ENCODE measurements around the gene SPTAN1.

Gene SPTAN1

DNA sequence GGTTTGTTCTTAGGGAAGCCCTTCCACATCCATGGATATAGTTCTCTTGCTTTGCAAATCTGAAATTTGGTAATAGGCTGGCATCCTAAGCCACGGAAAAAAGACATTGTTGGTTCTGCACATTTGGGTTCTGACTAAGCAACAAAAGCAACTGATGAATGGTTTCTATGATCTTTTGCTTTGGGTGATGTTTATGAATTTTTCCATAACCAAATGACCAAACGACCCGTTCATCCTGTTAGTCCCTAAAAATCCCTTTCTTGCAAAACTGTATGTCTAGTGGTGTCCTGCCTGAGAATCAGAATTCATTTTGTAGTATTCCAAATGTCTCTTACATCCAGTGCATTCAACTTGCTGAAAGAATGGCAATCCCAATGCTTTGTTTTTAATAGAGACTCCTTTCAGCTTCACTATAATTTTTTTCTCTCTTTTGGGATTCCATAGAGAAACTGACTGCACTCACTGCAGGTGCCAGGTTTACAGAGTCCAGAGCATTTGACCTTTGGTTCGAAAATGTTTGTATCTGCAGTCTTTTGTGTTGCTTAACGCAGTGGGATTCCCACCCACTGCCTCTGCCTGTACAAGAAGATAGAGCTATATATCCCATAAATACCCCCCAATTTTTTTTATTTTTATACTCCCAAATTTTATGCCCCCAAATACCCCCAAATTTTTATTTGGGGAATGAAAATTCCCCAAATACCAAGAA is 4.7 kb downstream of the SPTAN1 start:
- DNase-seq, result no peak
- H3K4me2 ChIP-seq (ENCODE audit: low read depth, low read length), result no peak overlapping the region
- no peaks in the 10 kb centered on the region for H4K20me1 ChIP-seq (ENCODE audit: insufficient read depth, low read length)
- no peak overlapping the region for H3K27ac ChIP-seq (ENCODE audit: low read length)
- H3F3A ChIP-seq (ENCODE audit: insufficient read depth, low read length), result peaks cover 17% of the 10 kb centered on the region
- no peaks in the 10 kb centered on the region for H3K9me3 ChIP-seq (replicated peaks; ENCODE audit: insufficient read depth, low read length)
- H3K36me3 ChIP-seq (replicated peaks; ENCODE audit: insufficient read depth, low read length), result no peaks in the 10 kb centered on the region
- no peak overlapping the region for H3K9ac ChIP-seq (ENCODE audit: low read length)
- no peaks in the 10 kb centered on the region for H3K9me2 ChIP-seq (replicated peaks; ENCODE audit: insufficient read depth, low read length)
- H3K4me3 ChIP-seq (ENCODE audit: low read length), result no peak overlapping the region
- TF ChIP-seq, protein P1, sequence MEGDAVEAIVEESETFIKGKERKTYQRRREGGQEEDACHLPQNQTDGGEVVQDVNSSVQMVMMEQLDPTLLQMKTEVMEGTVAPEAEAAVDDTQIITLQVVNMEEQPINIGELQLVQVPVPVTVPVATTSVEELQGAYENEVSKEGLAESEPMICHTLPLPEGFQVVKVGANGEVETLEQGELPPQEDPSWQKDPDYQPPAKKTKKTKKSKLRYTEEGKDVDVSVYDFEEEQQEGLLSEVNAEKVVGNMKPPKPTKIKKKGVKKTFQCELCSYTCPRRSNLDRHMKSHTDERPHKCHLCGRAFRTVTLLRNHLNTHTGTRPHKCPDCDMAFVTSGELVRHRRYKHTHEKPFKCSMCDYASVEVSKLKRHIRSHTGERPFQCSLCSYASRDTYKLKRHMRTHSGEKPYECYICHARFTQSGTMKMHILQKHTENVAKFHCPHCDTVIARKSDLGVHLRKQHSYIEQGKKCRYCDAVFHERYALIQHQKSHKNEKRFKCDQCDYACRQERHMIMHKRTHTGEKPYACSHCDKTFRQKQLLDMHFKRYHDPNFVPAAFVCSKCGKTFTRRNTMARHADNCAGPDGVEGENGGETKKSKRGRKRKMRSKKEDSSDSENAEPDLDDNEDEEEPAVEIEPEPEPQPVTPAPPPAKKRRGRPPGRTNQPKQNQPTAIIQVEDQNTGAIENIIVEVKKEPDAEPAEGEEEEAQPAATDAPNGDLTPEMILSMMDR (IDR thresholded peaks at IDR 0.05; ENCODE audit: low read length), result no peak
- TF ChIP-seq EZH2 (optimal IDR thresholded peaks at IDR 0.05; ENCODE audit: low read depth, low read length) (no peak), EZH2phosphoT487 (IDR thresholded peaks at IDR 0.05; ENCODE audit: low read length) (no peak)
- peaks cover 33% of the 10 kb centered on the region for H3K4me1 ChIP-seq (ENCODE audit: low read length)
- H2AFZ ChIP-seq (ENCODE audit: low read length), result no peak overlapping the region
- H3K79me2 ChIP-seq (ENCODE audit: low read length), result peaks cover 80% of the 10 kb centered on the region
- H3K27me3 ChIP-seq (replicated peaks; ENCODE audit: insufficient read depth, low read length), result no peaks in the 10 kb centered on the region

DNA sequence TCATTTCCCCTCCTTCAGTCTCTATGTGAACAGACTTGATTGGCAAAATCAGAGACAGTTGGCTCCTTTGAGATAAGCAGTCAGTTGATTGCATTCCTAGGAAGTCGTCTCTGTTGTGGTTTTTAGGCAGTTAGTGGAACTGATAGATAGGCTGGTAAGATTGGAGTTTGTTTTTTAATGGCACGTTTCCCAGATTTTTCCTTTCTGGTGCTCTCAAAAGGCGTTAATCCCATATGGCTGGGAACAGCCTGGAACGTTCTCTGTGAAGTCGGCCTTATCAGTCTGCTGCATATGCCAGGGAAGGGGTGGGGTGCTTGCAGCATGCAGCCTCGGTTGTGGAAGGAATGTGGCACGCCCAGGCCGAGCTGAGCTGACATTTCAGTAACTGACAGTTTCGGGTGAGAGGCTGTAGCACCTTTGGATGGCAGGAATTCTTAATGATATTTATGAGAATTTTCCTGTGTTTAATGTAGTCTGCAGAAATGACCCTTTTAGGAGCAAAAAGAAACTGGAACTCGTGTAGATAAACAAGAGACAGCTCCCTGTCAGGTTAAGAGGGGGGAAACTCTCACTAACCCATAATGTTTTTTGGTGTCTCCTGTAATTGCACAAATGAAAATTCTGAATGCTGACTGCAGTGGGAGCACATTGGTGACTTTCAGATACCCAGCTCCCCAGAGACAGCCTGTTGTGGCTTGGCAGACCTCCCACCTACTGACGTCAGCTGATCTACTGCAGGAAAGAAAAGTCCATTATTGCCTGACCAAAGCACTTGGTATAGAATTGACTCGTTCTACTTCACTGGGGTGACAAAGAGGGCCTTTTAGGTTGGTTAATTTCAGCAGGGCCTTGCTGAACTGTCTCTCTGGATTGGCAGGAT is 6.3 kb downstream of the SPTAN1 start:
- Histone ChIP-seq H4K20me1 (ENCODE audit: insufficient read depth, low read length) (no peaks in the 10 kb centered on the region), H3K4me1 (ENCODE audit: low read length) (peaks cover 32% of the 10 kb centered on the region), H3K27me3 (replicated peaks; ENCODE audit: insufficient read depth, low read length) (no peaks in the 10 kb centered on the region), H3K4me2 (ENCODE audit: low read depth, low read length) (peak overlapping the region; percentile 85), H2AFZ (ENCODE audit: low read length) (peak overlapping the region; percentile 24; the same call in 1 of the 2 replicates), H3F3A (ENCODE audit: insufficient read depth, low read length) (peaks cover 17% of the 10 kb centered on the region), H3K27ac (ENCODE audit: low read length) (peak overlapping the region; percentile 76; the same call in 1 of the 2 replicates), H3K4me3 (ENCODE audit: low read length) (peak overlapping the region; percentile 45), H3K9me2 (replicated peaks; ENCODE audit: insufficient read depth, low read length) (no peaks in the 10 kb centered on the region), H3K9me3 (replicated peaks; ENCODE audit: insufficient read depth, low read length) (no peaks in the 10 kb centered on the region), H3K9ac (ENCODE audit: low read length) (peak overlapping the region; percentile 38; the same call in 1 of the 2 replicates), H3K36me3 (replicated peaks; ENCODE audit: insufficient read depth, low read length) (no peaks in the 10 kb centered on the region), H3K79me2 (ENCODE audit: low read length) (peaks cover 80% of the 10 kb centered on the region)
- TF ChIP-seq EZH2phosphoT487 (IDR thresholded peaks at IDR 0.05; ENCODE audit: low read length) (no peak), EZH2 (optimal IDR thresholded peaks at IDR 0.05; ENCODE audit: low read depth, low read length) (no peak)
- TF ChIP-seq, protein P1 (IDR thresholded peaks at IDR 0.05; ENCODE audit: low read length), result no peak
- peak; percentile 77 for DNase-seq

DNA sequence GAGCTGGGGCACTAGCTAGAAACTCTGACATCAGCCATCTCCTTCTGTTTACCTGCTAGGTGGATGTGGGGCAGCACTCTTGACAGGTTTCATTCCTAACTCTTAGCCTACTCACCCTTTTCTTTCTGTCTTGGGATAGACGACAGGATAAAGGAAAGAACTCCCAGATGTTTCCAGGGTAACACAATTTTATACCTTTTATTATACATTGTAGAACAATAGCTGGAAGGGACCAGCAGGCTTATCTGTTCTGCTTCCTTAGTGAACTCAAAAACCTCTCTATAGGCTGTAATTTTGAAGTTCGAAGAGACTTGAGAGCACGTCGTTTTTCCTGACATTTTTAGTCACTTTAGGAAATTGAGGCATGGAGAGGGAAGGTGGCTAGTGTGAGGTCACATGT is 13.2 kb downstream of the SPTAN1 start:
- Histone ChIP-seq H4K20me1 (ENCODE audit: insufficient read depth, low read length) (no peaks in the 10 kb centered on the region), H3K9ac (ENCODE audit: low read length) (no peak overlapping the region), H3K36me3 (replicated peaks; ENCODE audit: insufficient read depth, low read length) (no peaks in the 10 kb centered on the region), H3F3A (ENCODE audit: insufficient read depth, low read length) (no peaks in the 10 kb centered on the region; the same call in 1 of the 2 replicates), H3K4me1 (ENCODE audit: low read length) (no peaks in the 10 kb centered on the region), H3K4me3 (ENCODE audit: low read length) (no peak overlapping the region), H3K9me3 (replicated peaks; ENCODE audit: insufficient read depth, low read length) (no peaks in the 10 kb centered on the region), H2AFZ (ENCODE audit: low read length) (no peak overlapping the region), H3K9me2 (replicated peaks; ENCODE audit: insufficient read depth, low read length) (no peaks in the 10 kb centered on the region), H3K27me3 (replicated peaks; ENCODE audit: insufficient read depth, low read length) (no peaks in the 10 kb centered on the region), H3K27ac (ENCODE audit: low read length) (no peak overlapping the region), H3K4me2 (ENCODE audit: low read depth, low read length) (no peak overlapping the region), H3K79me2 (ENCODE audit: low read length) (peaks cover 41% of the 10 kb centered on the region)
- DNase-seq, result no peak
- TF ChIP-seq EZH2phosphoT487 (IDR thresholded peaks at IDR 0.05; ENCODE audit: low read length) (no peak), EZH2 (optimal IDR thresholded peaks at IDR 0.05; ENCODE audit: low read depth, low read length) (no peak)
- TF ChIP-seq, protein P1 (IDR thresholded peaks at IDR 0.05; ENCODE audit: low read length), result no peak
